Kidney epithelial cell (primary cell): ENCODE measurements around the gene DCN. TPM values are rescaled to one million over a fixed set of nuclear protein-coding genes. Genes with fewer than 3 reads are reported as not detected.

ENCODE experiments used
- DNase-seq: peaks from one replicate; pipeline ENCODE4 v3.0.0-alpha.2; 2010; ENCODE audit warnings: low read depth
- H3K27me3 ChIP-seq: 2 replicates; pipeline ENCODE4 v1.6.0; 2011; ENCODE audit warnings: low read length; ENCODE audit not compliant: control insufficient read depth, insufficient read depth
- H3K36me3 ChIP-seq: 2 replicates; pipeline ENCODE4 v1.5.1; 2011; ENCODE audit warnings: low read length; ENCODE audit not compliant: control insufficient read depth, insufficient read depth
- H3K4me3 ChIP-seq: 2 replicates; pipeline ENCODE4 v1.5.1; 2011; ENCODE audit warnings: low read depth, mild to moderate bottlenecking, control low read depth, low read length
- CTCF ChIP-seq: IDR thresholded peaks from 2 replicates; pipeline ENCODE4 v1.5.1; 2011; ENCODE audit warnings: mild to moderate bottlenecking, moderate library complexity, low read length, control low read depth, inconsistent platforms; ENCODE audit not compliant: insufficient read depth, poor library complexity, severe bottlenecking
- total RNA-seq: library from RNA; depleted of rRNA; stranded (reverse); fragments of >200 nt; gene quantifications from 2 replicates; pipeline ENCODE4 v1.2.3, GENCODE V29; 2015

DCN gene
- total RNA-seq, 1 donor from 2014 or later: 3.1 TPM

GRCh38 chr12:91133871-91134270, 48.7 kb downstream of the DCN start:
- Histone ChIP-seq H3K27me3 (no peaks in the 10 kb centered on the region), H3K4me3 (no peak overlapping the region), H3K36me3 (no peaks in the 10 kb centered on the region)
- TF ChIP-seq CTCF: no peak
- DNase-seq: no peak

DNA sequence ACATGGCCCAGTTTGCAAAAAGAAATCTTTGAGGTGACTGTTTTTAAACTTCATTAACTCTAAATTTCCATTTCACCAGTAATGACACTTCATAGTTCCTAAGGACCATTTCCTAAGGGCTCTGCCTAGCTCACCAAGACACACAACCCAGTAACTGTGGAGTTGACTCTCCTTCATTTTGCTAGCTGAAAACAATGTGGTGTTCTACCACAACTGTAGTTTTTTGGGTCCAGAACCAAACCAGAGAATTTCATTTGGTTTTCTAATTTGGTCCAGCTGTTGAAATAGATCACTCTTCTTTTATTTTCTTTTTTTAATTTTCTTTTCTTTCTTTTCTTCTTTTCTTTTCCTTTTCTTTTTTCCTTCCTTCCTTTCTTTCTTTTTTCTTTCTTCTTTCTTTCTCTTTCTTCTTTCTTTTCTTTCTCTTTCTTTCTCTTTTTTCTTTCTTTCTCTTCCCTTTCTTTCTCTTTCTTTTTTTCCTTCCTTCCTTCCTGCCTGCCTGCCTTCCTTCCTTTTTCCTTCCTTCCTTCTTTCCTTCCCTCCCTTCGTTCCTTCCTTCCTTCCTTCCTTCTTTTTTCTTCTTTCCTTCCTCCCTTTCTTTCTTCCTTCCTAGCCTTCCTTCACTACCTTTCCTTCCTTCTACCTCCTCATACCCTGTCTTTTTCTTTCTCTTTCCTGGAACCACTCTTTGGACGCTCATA, 52.8 kb downstream of the DCN start:
- Histone ChIP-seq H3K36me3 (no peaks in the 10 kb centered on the region), H3K4me3 (no peak overlapping the region), H3K27me3 (no peaks in the 10 kb centered on the region)
- DNase-seq: no peak
- TF ChIP-seq CTCF: no peak

- no peak for DNase-seq
- TF ChIP-seq CTCF: no peak
Measured at GRCh38 chr12:91127751-91128150, 54.9 kb downstream of the DCN start.

DNA sequence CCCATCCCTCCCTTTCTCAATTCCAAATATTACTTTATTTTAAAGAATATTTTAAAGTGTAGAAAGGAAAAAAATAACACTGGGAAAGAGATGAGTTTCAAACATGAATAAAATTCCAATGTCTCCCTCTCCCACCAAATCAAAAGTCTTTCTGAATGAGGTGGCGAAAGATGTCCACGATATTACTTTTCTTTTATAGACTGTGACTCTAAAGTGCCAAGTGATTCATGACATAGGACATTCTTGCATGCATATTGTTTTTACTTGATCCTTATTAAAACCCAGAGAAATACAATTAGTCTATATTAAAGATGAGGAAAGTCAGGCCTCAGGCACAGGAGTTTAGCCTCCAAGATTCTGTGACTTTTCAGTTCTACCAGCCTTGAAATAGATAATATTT, 55.3 kb downstream of the DCN start:
- no peak for TF ChIP-seq CTCF
- Histone ChIP-seq H3K36me3 (no peaks in the 10 kb centered on the region), H3K27me3 (no peaks in the 10 kb centered on the region), H3K4me3 (no peak overlapping the region)
- DNase-seq: no peak

More at GRCh38 chr12:91127751-91128150, 54.9 kb downstream of the DCN start:
- H3K36me3 ChIP-seq: no peaks in the 10 kb centered on the region
- no peak overlapping the region for H3K4me3 ChIP-seq
- no peaks in the 10 kb centered on the region for H3K27me3 ChIP-seq

GRCh38 chr12:91126516-91126915, 56.1 kb downstream of the DCN start:
- no peak overlapping the region for H3K4me3 ChIP-seq
- no peaks in the 10 kb centered on the region for H3K36me3 ChIP-seq
- DNase-seq: no peak
- no peaks in the 10 kb centered on the region for H3K27me3 ChIP-seq
- TF ChIP-seq CTCF: no peak
